RWPE1 (cell line): ENCODE data around the gene SUGP1.

ENCODE experiments used
- CTCF ChIA-PET: fragments of 350-600 bp; sonication (Branson Sonifier 250); formaldehyde crosslinking; extraction: SDS; loops from one replicate; lab custom pipeline; 2021; lab: Yijun Ruan, JAX
- POLR2A ChIA-PET: fragments of 400-600 bp; formaldehyde crosslinking; extraction: SDS; loops from one replicate; lab custom pipeline; 2020; ENCODE audit warnings: antibody characterized with exemption; ENCODE audit not compliant: low non-redundant PET; lab: Yijun Ruan, JAX
- DNase-seq: peaks from one replicate; pipeline ENCODE4 v3.0.0; 2012; ENCODE audit warnings: low spot score
- H3K27ac ChIP-seq: fragments of 450-650 bp; 2 replicates; pipeline ENCODE4 v1.5.1; 2017
- CTCF ChIP-seq: fragments of 450-650 bp; conservative IDR thresholded peaks from 2 replicates; pipeline ENCODE4 v1.5.1; 2017; ENCODE audit warnings: low read depth, mild to moderate bottlenecking

Gene SUGP1

GRCh38 chr19:19279062-19279612, 41.2 kb downstream of the SUGP1 start:
- TF ChIP-seq CTCF: no peak
- no peak for DNase-seq
- CTCF ChIA-PET: interaction anchor here (0.6 to 0.7 kb wide), 3 partner anchors 9 to 214 kb away, joined by 3 to 4 read pairs (median 3); no protein-coding TSS in a partner anchor
- POLR2A ChIA-PET: no interaction called here
- no peak overlapping the region for H3K27ac ChIP-seq

GRCh38 chr19:19278315-19278714, 42.0 kb downstream of the SUGP1 start:
- CTCF ChIA-PET: interaction anchor here (0.6 kb wide), 1 partner anchor 132 kb away, joined by 3 read pairs; no protein-coding TSS in a partner anchor
- DNase-seq: no peak

GRCh38 chr19:19276851-19277250, 43.5 kb downstream of the SUGP1 start:
- DNase-seq: no peak
- CTCF ChIA-PET: no interaction called here
- H3K27ac ChIP-seq: no peak overlapping the region
- no peak for TF ChIP-seq CTCF
- POLR2A ChIA-PET: no interaction called here

More at GRCh38 chr19:19278315-19278714, 42.0 kb downstream of the SUGP1 start:
- POLR2A ChIA-PET: no interaction called here
- H3K27ac ChIP-seq: no peak overlapping the region
- TF ChIP-seq CTCF: no peak

GRCh38 chr19:19276386-19276785, 43.9 kb downstream of the SUGP1 start:
- ChIA-PET POLR2A (no interaction called here), CTCF (interaction anchor here (0.6 to 0.9 kb wide), 2 partner anchors 11 to 19 kb away, joined by 3 read pairs; no protein-coding TSS in a partner anchor)
- H3K27ac ChIP-seq: no peak overlapping the region
- DNase-seq: no peak
- no peak for TF ChIP-seq CTCF

GRCh38 chr19:19274716-19275565, 45.4 kb downstream of the SUGP1 start:
- DNase-seq: no peak
- CTCF ChIA-PET: interaction anchor here (0.7 to 0.9 kb wide), 2 partner anchors 21 to 126 kb away, joined by 3 read pairs; no protein-coding TSS in a partner anchor

More at GRCh38 chr19:19274716-19275565, 45.4 kb downstream of the SUGP1 start:
- TF ChIP-seq CTCF: no peak
- POLR2A ChIA-PET: no interaction called here
- H3K27ac ChIP-seq: no peak overlapping the region
